HG03103 (cell line): ENCODE results near the gene POLR2J2.
"Not testable (repeated sequence)": the region's sequence is repeated elsewhere in the genome, so short reads cannot be mapped to it uniquely, and the experiment has no call there.

Experiments
- ATAC-seq: cut with Tn5 transposase; IDR thresholded peaks from one replicate; pipeline ENCODE4 v1.9.1; 2021; ENCODE audit warnings: low read depth; ENCODE audit not compliant: unreplicated experiment

The POLR2J2 gene

GRCh38 chr7:102673447-102674067, 2.1 kb upstream of the POLR2J2 start:
- not testable (repeated sequence) for ATAC-seq

DNA sequence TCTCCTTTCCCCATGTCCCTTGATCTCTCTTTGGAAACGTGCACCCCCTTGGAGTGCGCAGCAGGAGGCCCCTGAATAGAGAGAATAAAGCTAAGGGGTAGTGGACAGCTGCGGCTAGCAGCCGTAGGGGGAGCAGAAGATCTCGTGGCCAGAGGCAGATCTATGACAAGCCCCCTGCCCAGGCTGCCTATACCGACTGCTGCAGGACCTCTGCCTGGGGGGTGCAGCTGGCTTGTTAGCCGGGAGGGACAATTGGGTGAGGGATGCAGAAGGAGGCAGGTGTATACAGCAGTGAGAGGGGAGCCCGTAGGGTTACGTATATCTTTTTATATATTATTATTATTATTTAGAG, 469 bp upstream of the POLR2J2 start:
- not testable (repeated sequence) for ATAC-seq

GRCh38 chr7:102667523-102667922, 3.9 kb downstream of the POLR2J2 start:
- not testable (repeated sequence) for ATAC-seq

DNA sequence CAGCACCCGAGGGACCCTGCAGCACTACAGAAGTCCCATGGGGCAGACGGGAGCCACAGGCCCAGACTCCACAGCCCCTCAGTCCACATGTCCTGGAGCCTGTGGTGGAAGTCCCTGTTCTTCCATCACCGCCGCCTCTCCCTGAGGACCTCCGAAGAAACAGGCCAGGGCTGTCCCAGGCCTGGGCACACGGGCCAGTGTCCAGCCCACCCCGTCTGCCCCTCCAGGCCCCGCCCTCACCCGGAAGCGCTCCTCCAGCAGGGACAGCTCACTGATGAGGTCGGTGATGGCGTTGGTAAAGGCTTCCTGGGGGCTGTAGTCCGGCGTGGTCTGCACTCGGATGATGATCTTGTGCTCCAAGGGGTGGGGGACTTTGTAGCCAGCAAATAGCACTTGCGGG, 4.6 kb downstream of the POLR2J2 start:
- ATAC-seq: not testable (repeated sequence)

GRCh38 chr7:102664765-102665164, 6.7 kb downstream of the POLR2J2 start:
- ATAC-seq: not testable (repeated sequence)

GRCh38 chr7:102649924-102650323, 21.5 kb downstream of the POLR2J2 start, which contains the start of gene SPDYE2B:
SPDYE2B (plus strand) TSS chr7:102650319; CDS start chr7:102652349, 2,030 bp downstream.
- ATAC-seq: not testable (repeated sequence)

- not testable (repeated sequence) for ATAC-seq
Observed at GRCh38 chr7:102647813-102648212, 23.6 kb downstream of the POLR2J2 start.

- ATAC-seq: not testable (repeated sequence)
Observed at GRCh38 chr7:102643404-102643803, 28.1 kb downstream of the POLR2J2 start.

GRCh38 chr7:102642691-102643090, 28.8 kb downstream of the POLR2J2 start, which contains the start of gene UPK3BL1:
UPK3BL1 (minus strand) TSS chr7:102642791; CDS start chr7:102642741, 50 bp downstream.
- not testable (repeated sequence) for ATAC-seq

GRCh38 chr7:102638848-102639247, 32.6 kb downstream of the POLR2J2 start:
- ATAC-seq: not testable (repeated sequence)

- not testable (repeated sequence) for ATAC-seq
Observed at GRCh38 chr7:102636956-102637355, 34.5 kb downstream of the POLR2J2 start.

DNA sequence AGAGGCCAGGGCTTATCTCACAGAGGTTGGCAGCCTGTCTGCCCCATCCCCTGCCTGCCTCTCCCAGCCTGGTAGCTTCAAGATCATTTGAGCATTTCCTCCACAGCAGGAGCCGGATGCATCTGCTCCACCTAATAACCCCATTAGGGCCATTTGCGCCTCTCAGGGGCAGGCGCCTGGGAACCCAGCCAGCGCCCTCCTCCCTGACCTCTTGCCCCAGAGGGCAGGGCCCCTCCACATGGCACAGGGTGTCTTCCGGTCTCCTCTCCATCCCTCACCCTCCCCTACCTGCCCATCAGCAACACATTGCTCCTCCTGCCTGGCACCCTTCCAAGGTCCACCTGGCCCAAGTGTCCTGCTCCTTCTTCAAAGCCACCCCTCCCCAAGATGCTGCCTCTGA, 36.1 kb downstream of the POLR2J2 start:
- not testable (repeated sequence) for ATAC-seq

- not testable (repeated sequence) for ATAC-seq
Observed at GRCh38 chr7:102634299-102634698, 37.2 kb downstream of the POLR2J2 start.

DNA sequence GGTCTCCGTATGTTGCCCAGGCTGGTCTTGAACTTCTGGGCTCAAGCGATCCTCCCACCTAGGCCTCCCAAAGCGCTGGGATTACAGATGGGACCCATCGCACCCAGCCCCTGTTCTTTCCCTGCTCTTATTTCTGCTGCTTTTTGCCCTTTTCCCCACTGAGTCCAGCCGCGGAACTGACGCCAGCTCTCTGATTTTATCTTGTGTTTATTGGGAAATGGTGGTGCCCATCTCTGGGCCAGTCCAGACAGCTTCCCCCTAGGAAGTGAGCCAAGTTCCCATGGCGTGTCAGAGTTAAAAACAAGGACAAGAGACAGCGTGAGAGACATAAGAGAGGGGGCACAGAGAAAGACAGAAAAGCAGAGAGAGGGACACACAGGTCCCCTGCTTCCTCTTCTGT, 40.8 kb downstream of the POLR2J2 start:
- ATAC-seq: not testable (repeated sequence)

DNA sequence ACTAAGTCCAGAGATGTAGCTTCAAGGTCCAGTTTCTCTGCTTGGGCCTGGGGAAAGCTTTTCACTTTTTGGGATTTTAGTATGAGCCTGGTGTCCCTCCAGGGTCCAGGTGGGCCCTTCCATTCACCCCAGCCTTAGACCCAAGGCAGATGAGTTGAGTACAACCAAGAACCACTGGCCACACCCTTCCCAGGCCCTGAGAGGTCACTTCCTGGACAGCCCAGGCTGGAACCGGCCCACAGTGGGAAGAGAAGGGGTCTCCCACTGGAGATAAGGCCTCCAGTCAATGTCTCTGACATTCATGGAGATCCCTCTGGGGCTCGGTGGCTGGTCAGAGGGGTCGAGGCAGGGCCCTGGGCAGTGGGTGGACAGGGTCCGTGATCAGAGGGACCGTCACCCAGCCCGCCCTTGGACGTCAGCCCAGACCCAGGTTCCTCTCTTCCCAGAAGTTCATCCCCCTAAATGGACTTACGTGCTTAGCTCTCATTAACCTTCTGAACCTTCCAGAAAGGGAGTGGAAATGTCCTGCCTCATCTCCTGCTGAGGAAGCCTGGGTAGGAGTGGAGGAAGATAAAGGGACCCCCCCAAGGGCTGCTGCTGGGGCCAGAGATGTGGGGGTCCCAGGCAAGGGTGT, 44.1 kb downstream of the POLR2J2 start:
- ATAC-seq: not testable (repeated sequence)

DNA sequence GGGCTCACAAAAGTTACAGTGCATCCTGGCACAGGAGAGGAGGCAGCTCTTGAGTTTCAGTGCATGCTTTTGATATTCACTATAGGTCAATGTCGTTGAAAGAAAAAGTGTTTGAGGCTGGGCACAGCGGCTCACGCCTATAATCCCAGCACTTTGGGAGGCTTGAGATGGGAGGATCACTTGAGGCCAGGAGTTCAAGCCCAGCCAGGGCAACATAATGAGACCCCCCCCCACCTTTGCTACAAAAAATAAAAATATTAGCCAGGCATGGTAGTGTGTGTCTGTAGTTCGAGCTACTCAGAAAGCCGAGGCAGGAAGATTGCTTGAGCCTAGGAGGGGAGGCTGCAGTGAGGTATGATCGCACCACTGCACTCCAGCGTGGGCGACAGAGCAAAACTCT, 53.3 kb downstream of the POLR2J2 start:
- not testable (repeated sequence) for ATAC-seq

DNA sequence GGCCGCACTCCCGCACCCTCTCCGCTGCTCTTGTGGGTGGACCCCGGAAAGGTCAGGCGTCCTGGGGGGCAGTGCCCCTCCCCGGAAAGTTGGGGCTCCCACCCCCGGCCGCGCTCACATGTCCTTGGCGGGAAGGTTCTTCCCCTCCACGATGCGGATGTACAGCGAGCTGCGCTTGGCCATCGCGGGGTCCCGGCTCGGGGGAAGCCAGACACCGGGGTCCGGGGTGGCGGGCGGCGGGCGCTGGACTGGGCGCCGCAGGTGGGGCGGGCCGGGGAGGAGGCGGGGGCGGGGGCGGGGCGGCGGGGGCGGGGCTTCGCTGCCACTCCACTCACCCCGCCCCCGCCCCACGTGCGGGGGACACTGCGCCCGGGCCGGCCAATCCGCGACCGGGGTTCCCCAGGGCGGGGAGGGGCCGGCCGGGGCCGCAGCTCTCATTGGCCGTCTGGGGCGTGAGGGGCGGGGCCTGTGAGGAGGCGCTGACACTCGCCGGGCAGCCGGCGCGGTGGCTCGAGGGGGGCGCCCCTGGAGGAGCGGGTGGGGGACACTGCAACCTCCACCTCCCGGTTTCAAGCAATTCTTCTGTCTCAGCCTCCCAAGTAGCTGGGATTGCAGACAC, 54.8 kb downstream of the POLR2J2 start, which contains the start of gene RASA4:
Gene RASA4, minus strand, starts transcription at position 250 of the 619 bp plus-strand sequence. Its CDS starts 67 bp downstream, at position 183.
- peak; percentile 78 for ATAC-seq
